ENCODE results near the gene ADGRB3.

DNA sequence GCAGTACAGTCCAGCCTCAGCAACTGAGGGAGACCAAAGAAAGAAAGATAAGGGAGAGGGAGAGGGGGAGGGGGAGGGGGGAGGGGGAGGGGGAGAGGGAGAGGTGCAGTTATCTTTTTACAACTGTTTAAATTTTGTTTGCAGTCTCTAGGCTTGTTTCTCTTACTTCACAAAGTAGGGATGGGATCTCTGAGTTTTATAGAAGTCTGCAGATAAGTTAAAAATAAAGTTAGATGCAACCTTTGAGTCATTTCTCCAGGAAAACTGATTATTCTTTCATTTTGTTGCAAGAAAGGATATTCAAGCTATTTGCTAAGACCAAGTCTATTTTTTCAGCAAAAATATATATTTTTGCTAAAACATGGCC lies 487.3 kb downstream of the ADGRB3 start:
- no peak for TF ChIP-seq EZH2 (IDR thresholded peaks at IDR 0.05)
- TF ChIP-seq POLR2AphosphoS5 (IDR thresholded peaks at IDR 0.05; ENCODE audit: borderline replicate concordance, low read depth, low read length), result no peak
- TF ChIP-seq FOXP2 (optimal IDR thresholded peaks at IDR 0.05; ENCODE audit: control extremely low read depth, extremely low read length, insufficient read depth), result no peak

All from SK-N-MC (cell line).